KOPT-K1 (cell line): Measurements from ENCODE around the gene PLEKHM1.
"Not testable (repeated sequence)": the region's sequence is repeated elsewhere in the genome, so short reads cannot be mapped to it uniquely, and the experiment has no call there.

Experiments used
- H3K27ac ChIP-seq: fragments of 200-600 bp; sonication (generic); 2 replicates; pipeline ENCODE4 v1.5.1; 2016; ENCODE audit warnings: antibody characterized with exemption, mild to moderate bottlenecking, low read depth, low read length; ENCODE audit not compliant: poor library complexity, severe bottlenecking
- H3K36me3 ChIP-seq: fragments of 200-600 bp; sonication (generic); 2 replicates; pipeline ENCODE4 v1.5.1; 2017; ENCODE audit warnings: antibody characterized with exemption, mild to moderate bottlenecking, low read length, moderate library complexity; ENCODE audit not compliant: insufficient read depth
- H3K9me3 ChIP-seq: fragments of 200-600 bp; sonication (generic); 2 replicates; pipeline ENCODE4 v1.5.1; 2017; ENCODE audit warnings: antibody characterized with exemption, low read length, mild to moderate bottlenecking; ENCODE audit not compliant: insufficient read depth, poor library complexity, severe bottlenecking

The PLEKHM1 gene

GRCh38 chr17:45483177-45483576 lies 7.3 kb downstream of the PLEKHM1 start:
- peaks cover 36% of the 10 kb centered on the region for H3K36me3 ChIP-seq
- H3K9me3 ChIP-seq, H3K27ac ChIP-seq: not testable (repeated sequence)

- not testable (repeated sequence) for H3K27ac ChIP-seq, H3K9me3 ChIP-seq
- peaks cover 36% of the 10 kb centered on the region for H3K36me3 ChIP-seq
These were observed 8.2 kb downstream of the PLEKHM1 start for GRCh38 chr17:45482317-45482716.

- H3K27ac ChIP-seq: not testable (repeated sequence)
These were observed 15.1 kb downstream of the PLEKHM1 start for GRCh38 chr17:45475436-45475835.

GRCh38 chr17:45472249-45472648 lies 18.3 kb downstream of the PLEKHM1 start:
- H3K36me3 ChIP-seq: peaks cover 65% of the 10 kb centered on the region
- H3K9me3 ChIP-seq, H3K27ac ChIP-seq: not testable (repeated sequence)

More at GRCh38 chr17:45475436-45475835, 15.1 kb downstream of the PLEKHM1 start:
- H3K9me3 ChIP-seq: not testable (repeated sequence)
- peaks cover 58% of the 10 kb centered on the region for H3K36me3 ChIP-seq

- H3K9me3 ChIP-seq, H3K27ac ChIP-seq: not testable (repeated sequence)
- H3K36me3 ChIP-seq: peaks cover 58% of the 10 kb centered on the region
These were observed 21.3 kb downstream of the PLEKHM1 start for GRCh38 chr17:45469204-45469563.

- not testable (repeated sequence) for H3K9me3 ChIP-seq, H3K27ac ChIP-seq
These were observed 22.0 kb downstream of the PLEKHM1 start for GRCh38 chr17:45468293-45469203.

GRCh38 chr17:45461524-45462327 lies 28.8 kb downstream of the PLEKHM1 start:
- H3K27ac ChIP-seq, H3K9me3 ChIP-seq: not testable (repeated sequence)
- peaks cover 71% of the 10 kb centered on the region for H3K36me3 ChIP-seq

More at GRCh38 chr17:45468293-45469203, 22.0 kb downstream of the PLEKHM1 start:
- H3K36me3 ChIP-seq: peaks cover 64% of the 10 kb centered on the region

- H3K9me3 ChIP-seq, H3K27ac ChIP-seq: not testable (repeated sequence)
- H3K36me3 ChIP-seq: peaks cover 74% of the 10 kb centered on the region
These were observed 30.1 kb downstream of the PLEKHM1 start for GRCh38 chr17:45460422-45460821.

- H3K36me3 ChIP-seq: peaks cover 85% of the 10 kb centered on the region
- not testable (repeated sequence) for H3K27ac ChIP-seq, H3K9me3 ChIP-seq
These were observed 36.2 kb downstream of the PLEKHM1 start for GRCh38 chr17:45454341-45454740.

GRCh38 chr17:45453731-45454130 lies 36.8 kb downstream of the PLEKHM1 start:
- not testable (repeated sequence) for H3K9me3 ChIP-seq, H3K27ac ChIP-seq
- H3K36me3 ChIP-seq: peaks cover 86% of the 10 kb centered on the region

GRCh38 chr17:45453225-45453534 lies 37.3 kb downstream of the PLEKHM1 start:
- peaks cover 89% of the 10 kb centered on the region for H3K36me3 ChIP-seq
- not testable (repeated sequence) for H3K9me3 ChIP-seq
- peak overlapping the region; percentile 18 for H3K27ac ChIP-seq

- not testable (repeated sequence) for H3K9me3 ChIP-seq
- peak overlapping the region; percentile 18 for H3K27ac ChIP-seq
These were observed 37.9 kb downstream of the PLEKHM1 start for GRCh38 chr17:45452329-45453224.

GRCh38 chr17:45451660-45452059 lies 38.9 kb downstream of the PLEKHM1 start:
- H3K9me3 ChIP-seq: not testable (repeated sequence)
- H3K36me3 ChIP-seq: peaks cover 90% of the 10 kb centered on the region
- peak overlapping the region; percentile 9 for H3K27ac ChIP-seq

More at GRCh38 chr17:45452329-45453224, 37.9 kb downstream of the PLEKHM1 start:
- peaks cover 91% of the 10 kb centered on the region for H3K36me3 ChIP-seq

GRCh38 chr17:45451131-45451530 lies 39.4 kb downstream of the PLEKHM1 start:
- Histone ChIP-seq H3K27ac (no peak overlapping the region), H3K36me3 (peaks cover 88% of the 10 kb centered on the region), H3K9me3 (no peaks in the 10 kb centered on the region)
